Endothelial cell of umbilical vein (primary cell): ENCODE results near the gene STMN3. TPM values are rescaled to one million over a fixed set of nuclear protein-coding genes. Genes with fewer than 3 reads are reported as not detected.

ENCODE experiments used
- BruUV-seq: library from RNA; stranded (reverse); fragments of 400-500 nt; replicated peaks from 2 replicates; lab custom pipeline; 2021; lab: Mats Ljungman, UMichigan
- CTCF ChIA-PET: fragments of 300-600, 350-600 bp; sonication (Branson Sonifier 250); formaldehyde crosslinking; loops from one replicate; lab custom pipeline; 2021; ENCODE audit warnings: antibody characterized with exemption, inconsistent platforms; lab: Charles Lee
- POLR2A ChIA-PET: fragments of 300-600, 350-600 bp; sonication (Branson Sonifier 250); formaldehyde crosslinking; loops from one replicate; lab custom pipeline; 2021; ENCODE audit warnings: antibody characterized with exemption, inconsistent platforms; lab: Charles Lee
- DNase-seq: peaks from one replicate; pipeline ENCODE4 v3.0.0-alpha.2; 2011; ENCODE audit warnings: low read depth, low spot score
- FAIRE-seq: peaks from 2 replicates; lab custom pipeline; 2011; peaks lifted over from hg19 to GRCh38; lab: Jason Lieb, UNC
- H2AFZ ChIP-seq: 2 replicates; pipeline ENCODE4 v1.6.0; 2012; ENCODE audit warnings: low read depth, low read length, control low read depth, inconsistent platforms
- H3K27ac ChIP-seq: 2 replicates; pipeline ENCODE4 v1.5.1; 2011; ENCODE audit warnings: low read depth, mild to moderate bottlenecking, control low read depth, low read length, moderate library complexity; ENCODE audit not compliant: insufficient read depth
- H3K27me3 ChIP-seq, 2 experiments: 2 replicates each; pipeline versions ENCODE4 v1.6.0 to v1.6.1; 2011; ENCODE audit warnings: low read length in 2 of 2, mixed read lengths in 1 of 2; ENCODE audit not compliant: control insufficient read depth in 2 of 2, insufficient read depth in 2 of 2
- H3K36me3 ChIP-seq, 2 experiments: 2 replicates in 1 of 2; 3 replicates in 1 of 2; pipeline ENCODE4 v1.5.1; 2011; ENCODE audit warnings: low read length in 2 of 2, mild to moderate bottlenecking in 1 of 2, moderate library complexity in 1 of 2; ENCODE audit not compliant: control insufficient read depth in 2 of 2, insufficient read depth in 2 of 2; ENCODE audit errors: extremely low read depth in 1 of 2
- H3K4me1 ChIP-seq: 3 replicates; pipeline ENCODE4 v1.5.1; 2011; ENCODE audit warnings: mild to moderate bottlenecking, low read length; ENCODE audit not compliant: control insufficient read depth, insufficient read depth; ENCODE audit errors: extremely low read depth
- H3K4me2 ChIP-seq: 2 replicates; pipeline ENCODE4 v1.6.1; 2011; ENCODE audit warnings: low read length, control low read depth, mixed read lengths; ENCODE audit not compliant: insufficient read depth
- H3K4me3 ChIP-seq, 3 experiments: fragments of 200-600 bp in 1 of 3; sonication (generic), shearing (Covaris generic) in 1 of 3; replicated peaks in 1 of 3; 2 replicates each; pipeline ENCODE4 v1.5.1; 2011 to 2016; ENCODE audit warnings: control low read depth in 3 of 3, low read length in 3 of 3, mild to moderate bottlenecking in 2 of 3, inconsistent platforms in 1 of 3, low read depth in 1 of 3, moderate library complexity in 1 of 3; ENCODE audit not compliant: insufficient read depth in 1 of 3
- H3K79me2 ChIP-seq: 2 replicates; pipeline ENCODE4 v1.6.0; 2012; ENCODE audit warnings: low read length, inconsistent platforms; ENCODE audit not compliant: control insufficient read depth, insufficient read depth
- H3K9ac ChIP-seq: replicated peaks from 2 replicates; pipeline ENCODE3; 2011; ENCODE audit warnings: low read length, control low read depth; ENCODE audit not compliant: insufficient read depth; ENCODE audit errors: extremely low read depth
- H3K9me1 ChIP-seq: replicated peaks from 3 replicates; pipeline ENCODE4 v1.6.0; 2011; ENCODE audit warnings: mild to moderate bottlenecking, low read length; ENCODE audit not compliant: control insufficient read depth, insufficient read depth; ENCODE audit errors: extremely low read depth
- H3K9me3 ChIP-seq: replicated peaks from 2 replicates; pipeline ENCODE4 v1.5.1; 2012; ENCODE audit warnings: low read length, inconsistent platforms; ENCODE audit not compliant: control insufficient read depth, insufficient read depth
- H4K20me1 ChIP-seq: replicated peaks from 2 replicates; pipeline ENCODE3; 2011; ENCODE audit warnings: mild to moderate bottlenecking, low read length; ENCODE audit not compliant: control insufficient read depth, insufficient read depth; ENCODE audit errors: extremely low read depth
- POLR2AphosphoS5 ChIP-seq: IDR thresholded peaks from 2 replicates; pipeline ENCODE4 v1.6.1; 2012; ENCODE audit warnings: low read depth, mild to moderate bottlenecking, control low read depth, low read length, moderate library complexity; ENCODE audit not compliant: insufficient read depth
- dilution Hi-C: fragments of 300-500 bp; cut with MboI; formaldehyde crosslinking; loops from one replicate; pipeline ENCODE4 v1.15.0; 2019; ENCODE audit warnings: low sequenced_read_pairs; ENCODE audit not compliant: extremely low pct_ligation_motif_present
- intact Hi-C: fragments of 100-400 bp; cut with micrococcal nuclease; formaldehyde crosslinking; loops from one replicate; pipeline ENCODE4 v1.10.0; 2022
- polyA plus RNA-seq, 4 experiments: library from polyadenylated mRNA; depleted of rRNA in 3 of 4; stranded (reverse) in 3 of 4; unstranded in 1 of 4; fragments of >200 nt; gene quantifications; 2 replicates each; pipeline versions ENCODE4 v1.2.1 to v1.2.3, GENCODE V29; 2011 to 2012; ENCODE audit warnings: missing spikeins in 1 of 4
- total RNA-seq: library from RNA; stranded (reverse); gene quantifications from 2 replicates; pipeline ENCODE4 v1.2.3, GENCODE V29; 2021
- TF ChIP-seq, protein P1 (sequence below), 2 donors: IDR thresholded peaks; 1 replicate in 1 of 2; 2 replicates in 1 of 2; pipeline ENCODE4 v1.5.1; 2011; ENCODE audit warnings: low read length in 2 of 2, mild to moderate bottlenecking in 2 of 2, moderate library complexity in 2 of 2, control low read depth in 1 of 2, inconsistent platforms in 1 of 2, low read depth in 1 of 2; ENCODE audit not compliant: insufficient read depth in 1 of 2; ENCODE audit errors: extremely low read depth in 1 of 2

The STMN3 gene
- total and polyA plus RNA-seq, 2 donors (not counting 3 experiments of a cell fraction or from before 2014, with no cell fraction given): 1.7 to 4.7 TPM

DNA sequence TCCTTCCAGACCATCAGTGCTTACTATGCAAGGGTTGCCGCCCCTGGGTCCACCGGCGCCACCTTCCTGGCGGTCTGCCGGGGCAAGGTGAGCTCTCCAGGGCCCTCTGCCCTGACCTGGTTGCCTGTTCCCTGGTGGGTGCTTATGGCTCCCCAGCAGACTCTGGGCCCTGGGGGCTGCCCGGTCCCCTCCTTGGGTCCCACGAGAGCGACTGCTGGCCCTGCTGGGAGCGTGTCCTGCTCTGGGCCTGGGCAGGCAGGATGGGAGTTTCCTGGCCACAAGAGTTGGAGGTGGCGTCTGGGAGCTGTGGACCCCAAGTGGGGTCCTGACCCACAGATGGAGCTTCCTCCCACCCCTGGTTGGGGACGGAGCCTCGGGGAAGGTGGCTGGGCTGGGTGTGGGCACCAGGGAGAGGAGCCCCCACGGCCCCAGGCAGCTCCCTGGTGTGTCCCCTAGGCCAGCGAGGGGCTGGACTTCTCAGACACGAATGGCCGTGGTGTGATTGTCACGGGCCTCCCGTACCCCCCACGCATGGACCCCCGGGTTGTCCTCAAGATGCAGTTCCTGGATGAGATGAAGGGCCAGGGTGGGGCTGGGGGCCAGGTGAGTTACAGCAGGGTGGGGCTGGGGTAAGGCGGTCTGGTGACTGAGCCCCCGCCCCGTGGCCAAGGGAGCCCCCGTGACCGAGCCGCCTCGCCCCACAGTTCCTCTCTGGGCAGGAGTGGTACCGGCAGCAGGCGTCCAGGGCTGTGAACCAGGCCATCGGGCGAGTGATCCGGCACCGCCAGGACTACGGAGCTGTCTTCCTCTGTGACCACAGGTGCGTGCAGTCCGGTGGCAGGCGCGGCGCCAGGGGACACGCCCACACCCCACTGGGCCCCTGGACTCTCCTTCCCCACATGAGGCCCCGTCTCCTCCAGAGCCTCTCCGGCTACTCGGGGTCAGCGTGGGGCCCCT, 36.1 kb upstream of the STMN3 start:
- H3K27me3 ChIP-seq: no peaks in the 10 kb centered on the region
- no peak overlapping the region for H2AFZ ChIP-seq
- FAIRE-seq (no peak), DNase-seq (no peak)
- TF ChIP-seq, protein P1, sequence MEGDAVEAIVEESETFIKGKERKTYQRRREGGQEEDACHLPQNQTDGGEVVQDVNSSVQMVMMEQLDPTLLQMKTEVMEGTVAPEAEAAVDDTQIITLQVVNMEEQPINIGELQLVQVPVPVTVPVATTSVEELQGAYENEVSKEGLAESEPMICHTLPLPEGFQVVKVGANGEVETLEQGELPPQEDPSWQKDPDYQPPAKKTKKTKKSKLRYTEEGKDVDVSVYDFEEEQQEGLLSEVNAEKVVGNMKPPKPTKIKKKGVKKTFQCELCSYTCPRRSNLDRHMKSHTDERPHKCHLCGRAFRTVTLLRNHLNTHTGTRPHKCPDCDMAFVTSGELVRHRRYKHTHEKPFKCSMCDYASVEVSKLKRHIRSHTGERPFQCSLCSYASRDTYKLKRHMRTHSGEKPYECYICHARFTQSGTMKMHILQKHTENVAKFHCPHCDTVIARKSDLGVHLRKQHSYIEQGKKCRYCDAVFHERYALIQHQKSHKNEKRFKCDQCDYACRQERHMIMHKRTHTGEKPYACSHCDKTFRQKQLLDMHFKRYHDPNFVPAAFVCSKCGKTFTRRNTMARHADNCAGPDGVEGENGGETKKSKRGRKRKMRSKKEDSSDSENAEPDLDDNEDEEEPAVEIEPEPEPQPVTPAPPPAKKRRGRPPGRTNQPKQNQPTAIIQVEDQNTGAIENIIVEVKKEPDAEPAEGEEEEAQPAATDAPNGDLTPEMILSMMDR (IDR thresholded peaks at IDR 0.05; ENCODE audit: extremely low read depth in 1 of 2, insufficient read depth in 1 of 2, low read depth in 1 of 2, low read length in 2 of 2): no peak
- no peak for TF ChIP-seq POLR2AphosphoS5
- H3K4me3 ChIP-seq: no peak overlapping the region
- no peaks in the 10 kb centered on the region for H3K9me3 ChIP-seq
- BruUV-seq: no TSS peak
- H3K79me2 ChIP-seq: peaks cover 4% of the 10 kb centered on the region
- H3K27ac ChIP-seq: no peak overlapping the region
- H3K4me1 ChIP-seq: peaks cover 31% of the 10 kb centered on the region
- dilution Hi-C loops: no loop called here
- H3K4me2 ChIP-seq: no peak overlapping the region
- no peak overlapping the region for H3K9ac ChIP-seq
- ChIA-PET CTCF (interaction anchor here (1.2 to 3.2 kb wide), 3 partner anchors 9 to 47 kb away, joined by 3 to 13 read pairs (median 4); partner anchors contain the start of genes ARFRP1 and ZGPAT), POLR2A (no interaction called here)
- H3K36me3 ChIP-seq: no peaks in the 10 kb centered on the region
- H4K20me1 ChIP-seq: no peaks in the 10 kb centered on the region
- no peaks in the 10 kb centered on the region for H3K9me1 ChIP-seq
- intact Hi-C loops: no loop called here
